Effector memory CD8-positive, alpha-beta T cell (primary cell): ENCODE measurements around the gene ALK.
"Not testable (repeated sequence)": the region's sequence is repeated elsewhere in the genome, so short reads cannot be mapped to it uniquely, and the experiment has no call there.

Source experiments
- ATAC-seq: fragments of 150-1000 bp; cut with Tn5 transposase; replicated peaks from 2 replicates; pipeline ENCODE4 v1.10.0; 2021; ENCODE audit warnings: mild to moderate bottlenecking, moderate library complexity
- DNase-seq, 3 experiments: peaks; one replicate each; pipeline ENCODE4 v3.0.0; 2021
- H3K27ac Mint-ChIP-seq, 2 donors: one replicate each; pipeline ENCODE4 v1.8.0; 2022; ENCODE audit warnings: mild to moderate bottlenecking in 2 of 2, mixed read lengths in 2 of 2, moderate library complexity in 2 of 2
- H3K27me3 Mint-ChIP-seq, 2 donors: one replicate each; pipeline ENCODE4 v1.8.0; 2022; ENCODE audit warnings: mixed read lengths in 2 of 2
- H3K36me3 Mint-ChIP-seq: one replicate; pipeline ENCODE4 v1.8.0; 2022; ENCODE audit warnings: mild to moderate bottlenecking, moderate library complexity, mixed read lengths; ENCODE audit not compliant: insufficient read depth
- H3K4me1 Mint-ChIP-seq, 2 donors: one replicate each; pipeline ENCODE4 v1.8.0; 2022; ENCODE audit warnings: low read depth in 2 of 2, mixed read lengths in 2 of 2
- H3K4me3 Mint-ChIP-seq, 2 donors: one replicate each; pipeline ENCODE4 v1.8.0; 2022; ENCODE audit warnings: mild to moderate bottlenecking in 2 of 2, mixed read lengths in 2 of 2, moderate library complexity in 2 of 2
- H3K9me3 Mint-ChIP-seq, 2 donors: one replicate each; pipeline ENCODE4 v1.8.0; 2022; ENCODE audit warnings: mixed read lengths in 2 of 2

Gene ALK

DNA sequence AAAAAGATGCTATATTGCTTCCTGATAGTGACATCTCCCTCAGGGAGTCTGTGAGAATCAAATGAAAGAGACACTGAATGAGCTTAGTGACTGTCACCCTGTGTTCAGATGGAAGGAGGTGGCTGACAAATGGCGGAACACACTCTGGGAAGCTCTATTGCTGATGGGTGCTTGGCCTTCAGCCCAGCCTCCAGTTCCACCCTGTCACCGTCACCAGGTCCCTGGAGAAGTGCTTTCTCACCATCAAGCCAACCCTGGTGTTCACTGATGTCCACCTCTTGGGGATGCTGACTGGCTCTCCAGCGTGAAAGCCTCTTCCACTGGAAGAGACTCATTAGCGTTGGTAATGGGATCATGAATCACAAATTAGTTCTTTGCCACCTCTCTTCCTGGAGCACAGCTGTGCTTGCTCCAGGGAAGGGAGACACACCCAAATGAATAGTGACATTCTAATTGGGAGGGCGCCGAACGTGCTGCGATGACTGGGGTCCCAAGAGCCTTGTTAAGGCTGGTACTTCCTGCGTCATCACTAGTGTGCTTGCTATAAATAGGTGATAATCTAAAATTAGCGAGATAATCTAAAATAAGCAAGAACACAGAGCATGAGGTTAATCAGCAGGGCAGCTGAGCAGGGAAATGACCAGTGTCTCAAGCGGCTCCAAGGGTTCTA lies 652.2 kb downstream of the ALK start:
- H3K4me1 Mint-ChIP-seq, result no peaks in the 10 kb centered on the region
- no peak overlapping the region for H3K4me3 Mint-ChIP-seq
- DNase-seq (no peak), ATAC-seq (no peak)
- no peaks in the 10 kb centered on the region for H3K36me3 Mint-ChIP-seq
- H3K9me3 Mint-ChIP-seq, result no peaks in the 10 kb centered on the region
- no peak overlapping the region for H3K27ac Mint-ChIP-seq
- H3K27me3 Mint-ChIP-seq, result peaks cover 28 to 61% of the 10 kb centered on the region in 2 donors

DNA sequence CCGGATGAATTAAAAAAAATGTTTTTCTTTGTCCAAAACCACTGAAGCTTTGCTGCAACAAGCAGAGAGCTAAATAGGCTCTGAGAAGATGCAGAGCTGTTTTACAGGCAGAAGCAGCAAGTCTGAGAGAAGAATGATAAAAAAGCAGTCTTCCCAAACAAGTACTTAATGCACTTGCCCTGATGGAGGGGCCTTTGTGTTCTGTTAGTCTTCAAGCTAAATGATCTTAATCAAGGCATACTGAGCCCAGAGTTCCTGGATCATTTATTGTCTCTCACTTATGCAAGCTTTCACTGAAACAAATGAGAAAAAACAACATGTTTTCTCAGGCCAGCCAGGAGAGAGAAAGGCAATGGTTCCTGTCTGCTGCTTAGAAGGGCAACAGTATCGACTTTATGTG lies 653.7 kb downstream of the ALK start:
- Mint-ChIP-seq H3K36me3 (no peaks in the 10 kb centered on the region), H3K4me3 (no peak overlapping the region)

GRCh38 chr2:29263886-29264285 lies 657.5 kb downstream of the ALK start:
- peaks cover 0 to 3% of the 10 kb centered on the region in 2 donors for H3K9me3 Mint-ChIP-seq
- peaks cover 3% of the 10 kb centered on the region in 2 donors for H3K4me1 Mint-ChIP-seq
- H3K4me3 Mint-ChIP-seq, result no peak overlapping the region
- ATAC-seq (no peak), DNase-seq (no peak)
- H3K27ac Mint-ChIP-seq, result no peak overlapping the region
- H3K36me3 Mint-ChIP-seq, result no peaks in the 10 kb centered on the region
- peaks cover 35 to 59% of the 10 kb centered on the region in 2 donors for H3K27me3 Mint-ChIP-seq

More for the DNA sequence above, 653.7 kb downstream of the ALK start:
- Mint-ChIP-seq H3K27me3 (peaks cover 28 to 61% of the 10 kb centered on the region in 2 donors), H3K27ac (no peak overlapping the region), H3K9me3 (peaks cover 0 to 3% of the 10 kb centered on the region in 2 donors), H3K4me1 (no peaks in the 10 kb centered on the region)
- no peak for DNase-seq
- no peak for ATAC-seq

DNA sequence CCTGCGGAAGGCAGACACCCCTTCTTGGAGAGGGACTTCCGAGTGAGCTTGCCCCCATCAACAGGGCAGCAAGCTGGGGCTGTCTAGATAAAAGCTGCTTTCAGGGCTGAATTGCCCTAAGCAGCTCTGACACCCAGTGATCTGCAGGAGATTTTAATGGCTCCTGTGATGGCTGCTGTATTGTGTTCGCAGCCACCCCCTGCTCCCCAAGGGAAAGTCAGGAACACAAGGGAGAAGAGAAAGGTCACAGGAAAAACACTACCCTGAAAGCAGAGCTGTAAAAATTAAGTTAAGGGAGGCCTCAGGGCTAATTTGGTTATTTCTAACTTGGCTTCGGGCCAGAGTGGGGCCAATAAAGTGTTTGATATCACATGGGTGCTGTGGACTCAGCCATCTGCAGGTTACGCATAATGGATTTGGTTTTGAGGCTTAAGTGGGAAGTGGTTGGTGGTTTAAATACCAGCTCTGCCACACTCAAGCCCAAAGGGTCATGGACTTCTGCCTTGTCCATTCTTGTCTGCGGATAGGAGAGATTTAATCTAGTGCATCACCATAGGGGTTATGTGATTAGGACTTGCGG lies 658.6 kb downstream of the ALK start:
- Mint-ChIP-seq H3K27me3 (peaks cover 35 to 65% of the 10 kb centered on the region in 2 donors), H3K27ac (no peak overlapping the region), H3K4me1 (peaks cover 3% of the 10 kb centered on the region in 2 donors)

GRCh38 chr2:29261003-29261402 lies 660.4 kb downstream of the ALK start:
- H3K27ac Mint-ChIP-seq, result no peak overlapping the region
- no peak for ATAC-seq

More for the DNA sequence above, 658.6 kb downstream of the ALK start:
- Mint-ChIP-seq H3K9me3 (peaks cover 0 to 3% of the 10 kb centered on the region in 2 donors), H3K36me3 (no peaks in the 10 kb centered on the region), H3K4me3 (no peak overlapping the region)
- no peak for DNase-seq
- ATAC-seq, result no peak

DNA sequence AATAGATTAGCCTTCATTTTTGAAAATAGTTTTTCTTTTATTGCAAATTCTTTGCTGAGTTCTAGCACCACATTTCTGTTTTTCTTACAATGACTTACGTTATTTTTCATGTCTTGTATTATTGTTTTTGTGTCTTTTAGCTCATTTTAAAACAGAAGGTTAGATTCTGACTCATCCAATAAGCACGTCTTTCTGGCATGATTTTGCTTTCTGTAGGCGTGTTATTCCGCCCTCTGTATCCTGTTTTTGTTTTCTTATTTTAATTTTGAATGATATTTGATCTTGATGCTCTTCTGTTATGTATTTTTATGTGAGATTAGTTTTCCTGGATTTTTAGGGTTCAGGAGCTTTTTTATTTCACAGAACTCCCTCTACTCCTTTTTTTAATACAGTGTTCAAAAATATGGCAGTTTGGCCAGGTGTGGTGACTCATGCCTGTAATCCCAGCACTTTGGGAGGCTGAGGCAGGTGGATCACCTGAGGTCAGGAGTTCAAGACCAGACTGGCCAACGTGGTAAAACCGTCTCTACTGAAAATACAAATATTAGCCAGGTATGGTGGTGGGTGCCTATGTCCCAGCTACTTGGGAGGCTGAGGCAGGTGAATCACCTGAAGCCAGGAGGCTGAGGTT lies 661.1 kb downstream of the ALK start:
- DNase-seq (no peak), ATAC-seq (no peak)
- H3K4me3 Mint-ChIP-seq, result no peak overlapping the region
- H3K36me3 Mint-ChIP-seq, result no peaks in the 10 kb centered on the region
- H3K27me3 Mint-ChIP-seq, result peaks cover 41 to 80% of the 10 kb centered on the region in 2 donors
- peaks cover 3% of the 10 kb centered on the region in 2 donors for H3K4me1 Mint-ChIP-seq
- peak overlapping the region in 1 of 2 donors; percentile 70 for H3K27ac Mint-ChIP-seq
- H3K9me3 Mint-ChIP-seq, result peaks cover 0 to 3% of the 10 kb centered on the region in 2 donors

More at GRCh38 chr2:29261003-29261402, 660.4 kb downstream of the ALK start:
- H3K4me3 Mint-ChIP-seq, result no peak overlapping the region
- no peak for DNase-seq
- H3K4me1 Mint-ChIP-seq, result peaks cover 3% of the 10 kb centered on the region in 2 donors
- no peaks in the 10 kb centered on the region for H3K36me3 Mint-ChIP-seq
- peaks cover 0 to 3% of the 10 kb centered on the region in 2 donors for H3K9me3 Mint-ChIP-seq
- peaks cover 41 to 72% of the 10 kb centered on the region in 2 donors for H3K27me3 Mint-ChIP-seq

GRCh38 chr2:29259221-29259620 lies 662.2 kb downstream of the ALK start:
- Mint-ChIP-seq H3K4me3 (no peak overlapping the region), H3K4me1 (peaks cover 3% of the 10 kb centered on the region in 2 donors), H3K9me3 (peaks cover 0 to 3% of the 10 kb centered on the region in 2 donors), H3K27ac (no peak overlapping the region), H3K36me3 (no peaks in the 10 kb centered on the region), H3K27me3 (peaks cover 40 to 85% of the 10 kb centered on the region in 2 donors)
- ATAC-seq, result no peak
- no peak for DNase-seq

GRCh38 chr2:29255004-29255403 lies 666.4 kb downstream of the ALK start:
- H3K4me3 Mint-ChIP-seq, result no peak overlapping the region
- DNase-seq, result no peak
- H3K27me3 Mint-ChIP-seq, result peaks cover 23 to 66% of the 10 kb centered on the region in 2 donors
- no peaks in the 10 kb centered on the region for H3K4me1 Mint-ChIP-seq
- no peaks in the 10 kb centered on the region for H3K36me3 Mint-ChIP-seq
- no peak overlapping the region for H3K27ac Mint-ChIP-seq
- no peak for ATAC-seq
- no peaks in the 10 kb centered on the region for H3K9me3 Mint-ChIP-seq

DNA sequence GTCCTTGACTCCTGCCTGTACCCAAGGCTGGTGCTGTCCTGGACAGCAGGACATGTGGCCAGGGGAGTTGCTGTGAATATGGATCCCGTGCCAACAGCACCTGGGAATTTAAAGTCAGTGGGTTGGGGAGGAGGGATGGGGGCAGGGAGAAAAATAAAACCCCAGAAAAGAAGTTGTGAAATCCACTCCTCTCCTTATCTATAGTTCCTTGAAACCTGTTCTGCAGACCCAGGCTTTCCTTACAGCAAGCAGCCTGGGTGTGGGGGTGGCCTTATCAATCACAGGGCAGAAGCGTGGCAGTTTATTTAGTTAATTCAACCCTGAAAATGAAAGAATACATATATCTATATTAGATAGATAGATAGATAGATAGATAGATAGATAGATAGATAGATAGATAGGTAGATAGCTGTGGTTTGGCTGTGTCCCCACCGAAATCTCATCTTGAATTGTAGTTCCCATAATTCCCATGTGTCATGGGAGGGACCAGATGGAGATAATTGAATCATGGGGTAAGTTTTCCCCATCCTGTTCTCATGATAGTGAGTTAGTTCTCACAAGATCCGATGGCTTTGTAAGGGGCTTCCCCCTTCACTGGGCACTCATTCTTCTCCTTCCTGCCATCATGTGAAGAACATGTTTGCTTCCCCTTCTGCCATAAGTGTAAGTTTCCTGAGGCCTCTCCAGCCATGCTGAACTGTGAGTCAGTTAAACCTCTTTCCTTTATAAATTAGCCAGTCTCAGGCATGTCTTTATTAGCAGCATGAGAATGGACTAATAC lies 667.7 kb downstream of the ALK start:
- not testable (repeated sequence) for H3K4me3 Mint-ChIP-seq, H3K4me1 Mint-ChIP-seq, H3K36me3 Mint-ChIP-seq, H3K9me3 Mint-ChIP-seq, H3K27ac Mint-ChIP-seq, ATAC-seq, DNase-seq
- peaks cover 22 to 64% of the 10 kb centered on the region in 2 donors for H3K27me3 Mint-ChIP-seq

DNA sequence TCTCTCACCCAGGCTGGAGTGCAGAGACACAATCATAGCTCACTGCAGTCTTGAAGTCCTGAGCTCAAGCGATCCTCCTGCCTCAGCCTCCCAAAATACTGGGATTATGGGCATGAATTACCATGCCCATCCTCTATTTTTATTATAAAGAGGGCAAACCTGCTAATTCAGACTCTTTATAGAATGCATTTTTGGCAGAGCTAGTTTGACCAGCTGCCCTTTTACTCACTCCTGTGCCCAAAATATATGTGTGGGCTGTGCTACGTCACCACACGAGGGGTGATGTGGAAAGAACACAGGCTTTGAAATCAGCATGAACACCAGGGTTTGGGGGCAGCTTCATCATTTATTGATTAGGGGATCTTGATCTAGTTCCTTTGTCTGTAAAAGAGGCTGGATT lies 668.4 kb downstream of the ALK start:
- Mint-ChIP-seq H3K36me3 (peaks cover 3% of the 10 kb centered on the region), H3K4me3 (no peak overlapping the region), H3K4me1 (peaks cover 0 to 2% of the 10 kb centered on the region in 2 donors), H3K9me3 (no peaks in the 10 kb centered on the region), H3K27ac (no peak overlapping the region), H3K27me3 (peaks cover 22 to 59% of the 10 kb centered on the region in 2 donors)
- no peak for DNase-seq
- ATAC-seq, result no peak

GRCh38 chr2:29251406-29251805 lies 670.0 kb downstream of the ALK start:
- H3K9me3 Mint-ChIP-seq, result no peaks in the 10 kb centered on the region
- H3K36me3 Mint-ChIP-seq, result peaks cover 3% of the 10 kb centered on the region
- no peak for DNase-seq
- peaks cover 16 to 45% of the 10 kb centered on the region in 2 donors for H3K27me3 Mint-ChIP-seq
- no peak overlapping the region for H3K27ac Mint-ChIP-seq
- no peak for ATAC-seq
- H3K4me1 Mint-ChIP-seq, result peaks cover 0 to 2% of the 10 kb centered on the region in 2 donors
- H3K4me3 Mint-ChIP-seq, result no peak overlapping the region

- Mint-ChIP-seq H3K9me3 (no peaks in the 10 kb centered on the region), H3K27ac (no peak overlapping the region), H3K4me3 (no peak overlapping the region), H3K27me3 (peaks cover 16 to 41% of the 10 kb centered on the region in 2 donors), H3K4me1 (peaks cover 0 to 2% of the 10 kb centered on the region in 2 donors), H3K36me3 (peaks cover 3% of the 10 kb centered on the region)
- ATAC-seq (no peak), DNase-seq (no peak)
Observed at GRCh38 chr2:29250977-29251376, 670.4 kb downstream of the ALK start.

GRCh38 chr2:29249666-29250253 lies 671.6 kb downstream of the ALK start:
- peaks cover 3% of the 10 kb centered on the region for H3K36me3 Mint-ChIP-seq
- no peaks in the 10 kb centered on the region for H3K9me3 Mint-ChIP-seq
- DNase-seq (no peak), ATAC-seq (no peak)
- peaks cover 16 to 29% of the 10 kb centered on the region in 2 donors for H3K27me3 Mint-ChIP-seq
- no peak overlapping the region for H3K27ac Mint-ChIP-seq
- H3K4me3 Mint-ChIP-seq, result no peak overlapping the region
- H3K4me1 Mint-ChIP-seq, result peaks cover 0 to 2% of the 10 kb centered on the region in 2 donors
